K562 (cell line): Measurements from ENCODE around the gene MAP1LC3B2. TPM values are rescaled to one million over a fixed set of nuclear protein-coding genes. Genes with fewer than 3 reads are reported as not detected.

ENCODE experiments used
- ATAC-seq: fragments of 200-7000 bp; cut with Tn5 transposase; 3 replicates; pipeline ENCODE4 v1.9.1; 2020; ENCODE audit warnings: moderate library complexity
- BruUV-seq: library from RNA; stranded (reverse); fragments of 400-500 nt; replicated peaks from 2 replicates; lab custom pipeline; 2021; lab: Mats Ljungman, UMichigan
- CTCF ChIA-PET: fragments of 300-600 bp; formaldehyde crosslinking; extraction: SDS; loops from one replicate; lab custom pipeline; 2021; ENCODE audit warnings: low intra/inter-chr PET ratio; lab: Yijun Ruan, JAX
- POLR2A ChIA-PET: fragments of 300-600, 350-650 bp; sonication (Branson Sonifier 250); formaldehyde crosslinking; extraction: SDS; loops from one replicate; lab custom pipeline; 2021; ENCODE audit warnings: antibody characterized with exemption, inconsistent platforms; lab: Yijun Ruan, JAX
- DNase-seq, 4 experiments: peaks; one replicate each; pipeline versions ENCODE4 v3.0.0 to v3.0.0-alpha.2; 2011 to 2018; ENCODE audit warnings: low spot score in 3 of 4, mixed read lengths in 3 of 4; ENCODE audit errors: extremely low read depth in 1 of 4
- FAIRE-seq: peaks from 2 replicates; lab custom pipeline; 2011; peaks lifted over from hg19 to GRCh38; lab: Jason Lieb, UNC
- H2AFZ ChIP-seq: 2 replicates; pipeline ENCODE4 v1.6.0; 2011; ENCODE audit warnings: low read depth, low read length, control low read depth, inconsistent platforms
- H3K27ac ChIP-seq: fragments of 200-600 bp; 3 replicates; pipeline ENCODE4 v1.8.0; 2011; ENCODE audit warnings: low read depth, mild to moderate bottlenecking, control low read depth, inconsistent platforms, low read length, moderate library complexity, mixed read lengths; ENCODE audit errors: extremely low read depth
- H3K27me3 ChIP-seq, 2 experiments: fragments of 300-600 bp in 1 of 2; 2 replicates in 1 of 2; 3 replicates in 1 of 2; pipeline versions ENCODE4 v1.6.0 to v1.8.0; 2011; ENCODE audit warnings: inconsistent platforms in 2 of 2, low read length in 2 of 2, mild to moderate bottlenecking in 1 of 2, mixed read lengths in 1 of 2, moderate library complexity in 1 of 2; ENCODE audit not compliant: control insufficient read depth in 2 of 2, insufficient read depth in 2 of 2
- H3K36me3 ChIP-seq: fragments of 300-600 bp; 3 replicates; pipeline ENCODE4 v1.8.0; 2011; ENCODE audit warnings: mild to moderate bottlenecking, low read length, inconsistent platforms; ENCODE audit not compliant: control insufficient read depth, insufficient read depth
- H3K4me1 ChIP-seq, 2 experiments: fragments of 200-600 bp in 1 of 2; replicated peaks in 1 of 2; 2 replicates in 1 of 2; 3 replicates in 1 of 2; pipeline versions ENCODE4 v1.5.1 to v1.8.0; 2011; ENCODE audit warnings: inconsistent platforms in 2 of 2, low read length in 2 of 2, mild to moderate bottlenecking in 1 of 2, mixed read lengths in 1 of 2, moderate library complexity in 1 of 2; ENCODE audit not compliant: control insufficient read depth in 2 of 2, insufficient read depth in 2 of 2
- H3K4me2 ChIP-seq: 2 replicates; pipeline ENCODE4 v1.6.1; 2011; ENCODE audit warnings: low read length, control low read depth, inconsistent platforms, mixed read lengths; ENCODE audit not compliant: insufficient read depth
- H3K4me3 ChIP-seq: fragments of 200-600 bp; sonication (generic), shearing (Covaris generic); 2 replicates; pipeline ENCODE4 v1.5.1; 2016; ENCODE audit warnings: control low read depth, inconsistent platforms
- H3K79me2 ChIP-seq: fragments of 200-600 bp; 3 replicates; pipeline ENCODE4 v1.8.0; 2011; ENCODE audit warnings: low read length, inconsistent platforms; ENCODE audit not compliant: control insufficient read depth, insufficient read depth
- H3K9ac ChIP-seq, 2 experiments: 2 replicates each; pipeline versions ENCODE4 v1.6.0 to v1.6.1; 2011; ENCODE audit warnings: low read depth in 2 of 2, low read length in 2 of 2, control low read depth in 1 of 2, inconsistent platforms in 1 of 2, mild to moderate bottlenecking in 1 of 2, mixed read lengths in 1 of 2; ENCODE audit not compliant: insufficient read depth in 1 of 2
- H3K9me1 ChIP-seq: one replicate; pipeline ENCODE4 v1.6.0; 2011; ENCODE audit warnings: inconsistent platforms, mild to moderate bottlenecking, low read length, moderate library complexity; ENCODE audit not compliant: control insufficient read depth, insufficient read depth
- H3K9me3 ChIP-seq: replicated peaks from 2 replicates; pipeline ENCODE4 v1.5.1; 2011; ENCODE audit warnings: low read depth, low read length, inconsistent platforms; ENCODE audit not compliant: control insufficient read depth, insufficient read depth
- H4K20me1 ChIP-seq: replicated peaks from 2 replicates; pipeline ENCODE4 v1.6.1; 2011; ENCODE audit warnings: low read length, inconsistent platforms, mixed read lengths; ENCODE audit not compliant: control insufficient read depth, insufficient read depth
- CBFA2T3 ChIP-seq: fragments of 450-650 bp; IDR thresholded peaks from 2 replicates; pipeline ENCODE4 v1.6.1; 2017
- CREM ChIP-seq: IDR thresholded peaks from 2 replicates; pipeline ENCODE4 v1.6.1; 2014; ENCODE audit warnings: antibody characterized with exemption, low read depth
- ETV5 ChIP-seq: sonication (generic); formaldehyde crosslinking; IDR thresholded peaks from 2 replicates; pipeline ENCODE4 v1.4.0; 2020; ENCODE audit warnings: low read depth, mild to moderate bottlenecking, missing genetic modification reagents
- GABPA ChIP-seq: fragments of 200-800 bp; sonication (Bioruptor generic); conservative IDR thresholded peaks from 2 replicates; pipeline ENCODE4 v1.6.1; 2016; ENCODE audit warnings: low read depth, missing genetic modification characterization, missing compliant biosample characterization
- MAFK ChIP-seq: IDR thresholded peaks from 2 replicates; pipeline ENCODE4 v1.6.1; 2011; ENCODE audit warnings: low read length, improper control_type of control experiment
- NCOR1 ChIP-seq: fragments of 450-650 bp; IDR thresholded peaks from 2 replicates; pipeline ENCODE4 v1.6.1; 2016; ENCODE audit warnings: mild to moderate bottlenecking, moderate library complexity
- POLR3A ChIP-seq: IDR thresholded peaks from 2 replicates; pipeline ENCODE4 v1.6.1; 2011; ENCODE audit warnings: borderline replicate concordance, mild to moderate bottlenecking, moderate library complexity; ENCODE audit not compliant: insufficient read length, insufficient read depth; ENCODE audit errors: extremely low read depth
- RBM14 ChIP-seq: fragments of 200-400 bp; formaldehyde crosslinking; IDR thresholded peaks from 2 replicates; pipeline ENCODE4 v1.6.1; 2018; ENCODE audit warnings: low read depth, mild to moderate bottlenecking, low read length, moderate library complexity, borderline replicate concordance; ENCODE audit not compliant: insufficient read depth
- RFX7 ChIP-seq: fragments of 250-450 bp; sonication (Bioruptor Pico); IDR thresholded peaks from 2 replicates; pipeline ENCODE4 v1.5.1; 2021; ENCODE audit warnings: mild to moderate bottlenecking
- TEAD4 ChIP-seq, 2 experiments: sonication (generic) in 1 of 2; formaldehyde crosslinking in 1 of 2; IDR thresholded peaks; 2 replicates each; pipeline versions ENCODE4 v1.6.1 to v1.8.0; 2012 to 2022; ENCODE audit warnings: borderline replicate concordance in 1 of 2, inconsistent platforms in 1 of 2, low read length in 1 of 2, mild to moderate bottlenecking in 1 of 2, missing genetic modification reagents in 1 of 2
- ZNF124 ChIP-seq: sonication (generic); formaldehyde crosslinking; IDR thresholded peaks from 2 replicates; pipeline ENCODE4 v1.8.1; 2022; ENCODE audit warnings: missing genetic modification reagents
- ZNF384 ChIP-seq: IDR thresholded peaks from 2 replicates; pipeline ENCODE4 v1.6.1; 2012; ENCODE audit warnings: low read depth, low read length, improper control_type of control experiment
- ZNF785 ChIP-seq: fragments of 250-450 bp; sonication (Bioruptor Pico); IDR thresholded peaks from 2 replicates; pipeline ENCODE4 v1.4.0; 2020; ENCODE audit warnings: mild to moderate bottlenecking
- WGBS: fragments of 100-300 bp; shearing (Covaris generic); methylation state at CpG from one replicate; pipeline ENCODE4 v1.1.6; 2016; ENCODE audit warnings: low coverage, mixed read lengths; ENCODE audit not compliant: insufficient coverage; ENCODE audit errors: missing lambda C conversion rate; 5-methylcytosine and 5-hydroxymethylcytosine counted together
- in situ Hi-C: fragments of 300-500 bp; cut with MboI; formaldehyde crosslinking; loops from 4 replicates; pipeline ENCODE4 v1.15.0; 2018; ENCODE audit warnings: inconsistent platforms, mixed read lengths
- intact Hi-C: fragments of 100-400 bp; cut with micrococcal nuclease; formaldehyde crosslinking; loops from 2 replicates; pipeline ENCODE4 v1.14.2; 2022
- polyA plus RNA-seq, 8 experiments: library from polyadenylated mRNA; depleted of rRNA in 4 of 8; stranded (reverse) in 5 of 8; unstranded in 3 of 8; fragments of >200 nt; fragmentation: Nextera tagmentation in 2 of 8; fragmentation: Illumina TruSeq in 1 of 8; extraction: Ambion mirVana in 2 of 8; extraction: Trizol in 1 of 8; gene quantifications; 2 replicates each; pipeline versions ENCODE4 v1.2.1 to v1.2.3, GENCODE V29; 2011 to 2014; ENCODE audit warnings: inconsistent platforms in 1 of 8, missing spikeins in 1 of 8
- total RNA-seq, 7 experiments: library from RNA; depleted of rRNA in 6 of 7; stranded (reverse); fragments of >200 nt in 6 of 7; fragmentation: Illumina TruSeq in 2 of 7; extraction: Trizol in 2 of 7; gene quantifications; 2 replicates each; pipeline versions ENCODE4 v1.2.1 to v1.2.3, GENCODE V29; 2011 to 2021; ENCODE audit warnings: low replicate concordance in 1 of 7
- TF ChIP-seq, protein P1 (sequence below): IDR thresholded peaks from 2 replicates; pipeline ENCODE4 v1.6.1; 2011; ENCODE audit not compliant: insufficient read length; ENCODE audit errors: extremely low read depth

MAP1LC3B2 gene
- total and polyA plus RNA-seq, 9 of the 15 experiments (the other 6 are each of a cell fraction or from before 2014, with no cell fraction given), result 0.53 to 2.8 (median 0.76) TPM; not detected in 2

- H3K4me3 ChIP-seq, result no peak overlapping the region
Observed at GRCh38 chr12:116520801-116521471, 38.2 kb upstream of the MAP1LC3B2 start.

More at GRCh38 chr12:116520801-116521471, 38.2 kb upstream of the MAP1LC3B2 start:
- Histone ChIP-seq H4K20me1 (no peaks in the 10 kb centered on the region), H3K4me1 (peaks cover 4 to 10% of the 10 kb centered on the region in 2 experiments; a peak in 4 of 5 replicates), H3K79me2 (no peaks in the 10 kb centered on the region), H3K4me2 (peak overlapping the region; percentile 25; the same call in 1 of the 2 replicates), H3K27ac (no peak overlapping the region), H3K9me3 (no peaks in the 10 kb centered on the region), H2AFZ (peak overlapping the region; percentile 80), H3K36me3 (no peaks in the 10 kb centered on the region), H3K9ac (peak overlapping the region in 1 of 2 experiments; percentile 85; a peak in 2 of 4 replicates), H3K27me3 (no peaks in the 10 kb centered on the region), H3K9me1 (peaks cover 3% of the 10 kb centered on the region)
- ChIA-PET POLR2A (no interaction called here), CTCF (no interaction called here)
- WGBS, result 51% methylated on average over 15 of the region's 15 CpGs
- no peak; the same call in 2 of the 3 replicates for ATAC-seq
- DNase-seq, result peak in 1 of 4 experiments; percentile 29
- in situ Hi-C loops (no loop called here), intact Hi-C loops (no loop called here)
- no TSS peak for BruUV-seq
- FAIRE-seq, result peak; percentile 49
- TF ChIP-seq RFX7 (CRISPR knock-in tag) (no peak), MAFK (no peak), ZNF785 (no peak), POLR3A (no peak), TEAD4 (IDR thresholded peaks at IDR 0.05; ENCODE audit: low read length) (0 out of 2 replicates have a peak, but pooled peaks have one; percentile 20), TEAD4 (CRISPR knock-in tag; IDR thresholded peaks at IDR 0.05; ENCODE audit: borderline replicate concordance) (no peak), CREM (0 out of 2 replicates have a peak, but pooled peaks have one; percentile 34), ETV5 (no peak), ZNF384 (peak; percentile 56; the same call in 1 of the 2 replicates), NCOR1 (no peak), CBFA2T3 (peak; percentile 53; the same call in 1 of the 2 replicates), RBM14 (no peak), ZNF124 (no peak), GABPA (0 out of 2 replicates have a peak, but pooled peaks have one; percentile 22)
- TF ChIP-seq, protein P1, sequence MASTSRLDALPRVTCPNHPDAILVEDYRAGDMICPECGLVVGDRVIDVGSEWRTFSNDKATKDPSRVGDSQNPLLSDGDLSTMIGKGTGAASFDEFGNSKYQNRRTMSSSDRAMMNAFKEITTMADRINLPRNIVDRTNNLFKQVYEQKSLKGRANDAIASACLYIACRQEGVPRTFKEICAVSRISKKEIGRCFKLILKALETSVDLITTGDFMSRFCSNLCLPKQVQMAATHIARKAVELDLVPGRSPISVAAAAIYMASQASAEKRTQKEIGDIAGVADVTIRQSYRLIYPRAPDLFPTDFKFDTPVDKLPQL, result no peak
